ENCODE data around the gene TRHDE.

DNA sequence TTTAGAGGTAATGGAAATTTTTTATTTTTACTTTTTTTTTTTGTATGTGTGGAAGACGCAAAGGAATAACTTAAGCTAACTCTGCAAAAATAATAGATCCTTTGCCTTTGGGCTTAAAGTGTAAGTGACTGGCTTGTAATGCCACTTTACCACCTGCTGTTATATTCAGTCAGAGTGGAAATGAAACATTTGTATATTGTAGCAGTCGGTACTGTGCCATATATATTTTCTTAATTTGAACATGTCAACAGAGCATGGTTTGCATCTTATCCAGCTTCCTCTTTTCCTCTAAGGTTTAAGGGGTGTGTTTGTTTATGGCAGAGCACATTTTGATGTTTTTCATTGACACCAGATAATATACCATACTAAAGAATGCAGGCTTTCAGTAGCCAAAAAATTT, 176.6 kb downstream of the TRHDE start:
- TF ChIP-seq POLR2A (IDR thresholded peaks at IDR 0.05; ENCODE audit: low read length): no peak
- TF ChIP-seq GATA1 (IDR thresholded peaks at IDR 0.05; ENCODE audit: low read depth, low read length): no peak
